AG20443 (cell line): ENCODE data around the gene RDH13.
"Not testable (repeated sequence)": the region's sequence is repeated elsewhere in the genome, so short reads cannot be mapped to it uniquely, and the experiment has no call there.

ENCODE experiments used
- DNase-seq: peaks from one replicate; pipeline ENCODE4 v3.0.0; 2012; ENCODE audit warnings: low spot score, mixed read lengths

The RDH13 gene

GRCh38 chr19:55044771-55045716 lies 17.9 kb downstream of the RDH13 start:
- no peak for DNase-seq

- DNase-seq: no peak
Measured at GRCh38 chr19:55044286-55044685, 18.7 kb downstream of the RDH13 start.

GRCh38 chr19:55042688-55043087 lies 20.3 kb downstream of the RDH13 start:
- DNase-seq: no peak

GRCh38 chr19:55042344-55042678 lies 20.6 kb downstream of the RDH13 start:
- no peak for DNase-seq

GRCh38 chr19:55041627-55042343 lies 21.2 kb downstream of the RDH13 start:
- no peak for DNase-seq

GRCh38 chr19:55041244-55041626 lies 21.7 kb downstream of the RDH13 start:
- no peak for DNase-seq

- not testable (repeated sequence) for DNase-seq
Measured at GRCh38 chr19:55040654-55041053, 22.3 kb downstream of the RDH13 start.

- DNase-seq: not testable (repeated sequence)
Measured at GRCh38 chr19:55037603-55038002, 25.3 kb downstream of the RDH13 start.

GRCh38 chr19:55036058-55036457 lies 26.9 kb downstream of the RDH13 start:
- no peak for DNase-seq

- DNase-seq: no peak
Measured at GRCh38 chr19:55034751-55035150, 28.2 kb downstream of the RDH13 start.

- not testable (repeated sequence) for DNase-seq
Measured at GRCh38 chr19:55032976-55033643, 29.8 kb downstream of the RDH13 start.

- no peak for DNase-seq
Measured at GRCh38 chr19:55032170-55032800, 30.7 kb downstream of the RDH13 start.

- no peak for DNase-seq
Measured at GRCh38 chr19:55031178-55031577, 31.8 kb downstream of the RDH13 start.

GRCh38 chr19:55028757-55029156 lies 34.2 kb downstream of the RDH13 start:
- no peak for DNase-seq

- no peak for DNase-seq
Measured at GRCh38 chr19:55027472-55028337, 35.2 kb downstream of the RDH13 start.

GRCh38 chr19:55027140-55027471 lies 35.8 kb downstream of the RDH13 start:
- not testable (repeated sequence) for DNase-seq

- DNase-seq: no peak
Measured at GRCh38 chr19:55024111-55024510, 38.8 kb downstream of the RDH13 start.

GRCh38 chr19:55020351-55020750 lies 42.6 kb downstream of the RDH13 start:
- DNase-seq: not testable (repeated sequence)

GRCh38 chr19:55018633-55019032 lies 44.3 kb downstream of the RDH13 start:
- DNase-seq: no peak

- DNase-seq: no peak
Measured at GRCh38 chr19:55018216-55018615, 44.7 kb downstream of the RDH13 start.

- DNase-seq: no peak
Measured at GRCh38 chr19:55016017-55016416, 46.9 kb downstream of the RDH13 start.
